Dedifferentiated amniotic fluid mesenchymal stem cell (primary cell): ENCODE data around the gene ZFYVE27.

ENCODE experiments used
- DNase-seq: peaks from one replicate; pipeline ENCODE4 v3.0.0-alpha.2; 2016; ENCODE audit errors: extremely low spot score

The ZFYVE27 gene

DNA sequence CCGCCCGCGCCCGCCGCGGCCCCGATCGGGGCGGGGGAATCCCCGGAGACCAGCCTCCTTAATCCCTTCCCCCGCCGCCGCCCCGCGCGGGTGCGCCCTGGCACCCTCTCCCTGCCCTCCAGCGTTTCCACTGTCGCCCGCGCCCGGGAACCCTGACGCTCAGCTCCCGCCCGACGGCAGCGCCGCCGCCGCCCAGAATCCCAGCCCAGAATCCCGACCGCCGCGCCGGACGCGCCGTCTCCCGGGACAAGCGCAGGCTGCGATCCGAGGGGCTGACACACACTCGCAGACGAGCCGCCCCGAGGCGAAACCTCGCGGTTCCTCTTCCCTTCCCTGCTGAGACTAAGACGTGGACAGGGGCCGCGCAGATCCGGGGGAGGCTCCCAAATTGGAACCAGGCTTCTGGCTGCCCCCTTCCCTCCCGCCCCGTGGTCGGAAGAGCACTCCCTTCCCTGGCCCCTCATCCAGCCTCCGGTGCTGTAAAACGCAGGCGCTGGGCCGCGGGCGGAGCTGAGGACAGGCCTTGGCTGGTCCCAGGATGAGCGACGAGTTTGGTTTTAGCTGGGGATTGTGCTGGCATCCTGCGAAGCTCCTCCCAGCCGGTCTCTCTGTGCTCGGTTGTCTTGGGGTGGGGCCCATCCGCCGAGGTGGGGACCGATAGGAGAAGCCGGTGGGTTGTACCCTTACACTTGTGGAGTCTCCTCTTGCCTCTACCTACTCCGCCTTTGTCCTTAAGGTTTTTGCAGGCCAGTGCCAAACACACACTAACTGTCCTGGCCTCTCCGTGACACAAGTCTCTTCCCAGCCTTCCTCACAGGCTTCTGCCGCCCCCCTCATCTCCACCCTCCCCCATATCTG, 22.3 kb upstream of the ZFYVE27 start:
- DNase-seq, result peak; percentile 88

DNA sequence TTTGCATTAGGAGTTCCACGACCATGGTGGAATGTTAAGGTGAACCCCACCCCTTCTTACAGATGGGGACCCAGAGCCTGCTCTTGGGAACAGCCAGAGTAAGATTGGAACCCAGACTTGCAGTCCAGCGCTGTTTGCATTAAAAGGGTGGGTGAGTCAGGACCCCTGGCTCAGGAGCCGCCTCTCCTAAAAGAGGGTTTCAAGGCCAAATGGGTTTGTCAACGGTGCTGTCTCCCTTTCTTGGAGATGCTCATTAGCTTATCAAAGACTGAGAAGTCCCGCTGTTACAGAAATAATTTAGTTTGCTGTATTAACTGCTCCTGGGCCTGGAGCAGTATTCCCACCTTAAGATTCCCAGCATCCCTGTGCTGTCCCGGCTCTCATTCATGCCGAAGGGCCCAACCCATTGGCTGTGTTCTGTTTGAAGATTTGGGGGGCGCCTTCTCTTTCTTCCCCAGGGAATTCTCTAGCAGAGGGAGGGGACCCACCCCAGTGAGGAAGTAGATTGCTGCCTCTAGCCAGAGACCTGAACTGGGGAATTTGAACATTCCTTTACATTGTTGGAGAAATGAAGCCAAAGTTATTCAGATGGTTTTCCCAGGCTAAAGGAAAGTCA, 21.6 kb upstream of the ZFYVE27 start:
- DNase-seq, result no peak

DNA sequence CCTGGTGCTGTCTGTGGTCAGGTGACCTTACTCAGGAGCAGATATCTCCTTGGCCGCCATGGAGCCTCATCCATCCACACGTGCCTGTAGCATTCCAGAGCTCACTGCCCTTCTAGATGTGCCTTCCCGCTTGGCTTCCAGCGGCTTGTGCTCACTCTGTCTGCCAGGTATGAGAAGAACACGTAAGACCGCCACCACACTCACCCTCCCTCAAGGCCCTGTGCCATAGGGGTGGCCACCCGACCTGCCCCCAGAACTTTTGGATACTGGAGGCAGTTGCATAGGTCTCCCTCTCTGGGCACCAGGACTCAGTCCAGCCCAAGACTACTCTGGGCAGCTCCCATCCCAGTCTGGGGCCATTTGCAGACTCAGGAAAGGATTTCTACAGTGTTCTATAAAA, 19.3 kb upstream of the ZFYVE27 start:
- DNase-seq, result no peak

DNA sequence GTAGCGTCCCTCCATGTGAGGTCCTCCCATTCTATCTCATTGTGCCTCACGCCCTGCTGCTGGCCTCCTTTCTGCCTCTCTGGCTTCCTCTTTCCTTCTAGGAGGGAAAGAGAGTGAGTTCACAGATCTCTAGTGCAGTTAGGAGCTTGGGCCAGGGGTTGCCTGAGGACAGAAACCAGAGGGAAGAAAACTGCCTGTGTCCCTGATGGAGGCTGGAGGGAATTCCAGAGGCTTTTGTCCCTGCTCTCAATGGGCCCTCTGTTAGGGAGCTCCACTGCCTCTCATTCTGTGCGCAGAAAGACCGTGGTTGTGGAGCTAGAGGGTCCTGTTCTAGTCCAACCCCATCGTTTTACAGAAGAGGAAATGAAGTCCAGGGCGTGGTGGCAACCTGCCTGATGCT, 18.8 kb upstream of the ZFYVE27 start:
- DNase-seq, result no peak

DNA sequence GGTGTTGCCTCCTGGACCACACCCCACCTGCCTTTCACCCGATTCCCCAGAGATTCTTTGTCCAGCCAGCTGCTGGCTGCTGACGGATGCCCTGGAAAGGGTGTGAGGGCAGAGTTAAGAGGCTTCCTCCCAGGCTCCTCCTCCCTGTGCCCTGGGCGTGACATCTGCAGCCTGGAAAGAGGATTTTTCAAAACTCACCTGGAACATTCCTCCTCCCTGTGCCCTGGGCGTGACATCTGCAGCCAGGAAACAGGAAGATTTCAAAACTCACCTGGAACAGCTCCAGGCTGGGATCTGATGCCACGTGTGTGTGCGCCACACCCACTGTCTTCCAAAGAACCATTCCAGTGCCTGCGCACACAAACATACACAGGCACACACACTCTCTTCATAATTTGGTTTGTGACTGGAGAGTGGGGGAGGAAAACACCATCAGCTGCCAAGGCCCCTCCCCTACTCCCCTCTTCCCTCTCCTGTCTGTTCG, 18.2 kb upstream of the ZFYVE27 start:
- no peak for DNase-seq

DNA sequence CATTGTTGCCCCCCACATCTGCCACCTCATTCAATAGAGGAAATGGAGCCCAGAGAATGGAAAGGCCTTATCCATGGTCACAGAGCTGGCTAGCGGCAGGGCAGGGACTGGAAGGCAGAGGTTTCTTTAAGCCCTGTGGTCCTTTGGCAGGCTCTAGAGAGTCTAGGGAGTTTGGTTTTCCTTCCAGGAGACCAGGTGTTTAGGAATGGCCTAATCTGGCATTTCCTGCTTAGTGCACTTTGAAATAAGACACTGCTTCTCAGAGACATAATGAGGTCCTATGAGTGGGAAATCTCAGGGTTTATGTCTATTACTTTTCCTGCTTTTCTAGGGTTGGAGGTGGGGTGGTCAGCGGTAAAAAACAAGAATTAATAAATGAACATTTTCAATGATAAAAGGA, 17.3 kb upstream of the ZFYVE27 start:
- DNase-seq, result no peak

DNA sequence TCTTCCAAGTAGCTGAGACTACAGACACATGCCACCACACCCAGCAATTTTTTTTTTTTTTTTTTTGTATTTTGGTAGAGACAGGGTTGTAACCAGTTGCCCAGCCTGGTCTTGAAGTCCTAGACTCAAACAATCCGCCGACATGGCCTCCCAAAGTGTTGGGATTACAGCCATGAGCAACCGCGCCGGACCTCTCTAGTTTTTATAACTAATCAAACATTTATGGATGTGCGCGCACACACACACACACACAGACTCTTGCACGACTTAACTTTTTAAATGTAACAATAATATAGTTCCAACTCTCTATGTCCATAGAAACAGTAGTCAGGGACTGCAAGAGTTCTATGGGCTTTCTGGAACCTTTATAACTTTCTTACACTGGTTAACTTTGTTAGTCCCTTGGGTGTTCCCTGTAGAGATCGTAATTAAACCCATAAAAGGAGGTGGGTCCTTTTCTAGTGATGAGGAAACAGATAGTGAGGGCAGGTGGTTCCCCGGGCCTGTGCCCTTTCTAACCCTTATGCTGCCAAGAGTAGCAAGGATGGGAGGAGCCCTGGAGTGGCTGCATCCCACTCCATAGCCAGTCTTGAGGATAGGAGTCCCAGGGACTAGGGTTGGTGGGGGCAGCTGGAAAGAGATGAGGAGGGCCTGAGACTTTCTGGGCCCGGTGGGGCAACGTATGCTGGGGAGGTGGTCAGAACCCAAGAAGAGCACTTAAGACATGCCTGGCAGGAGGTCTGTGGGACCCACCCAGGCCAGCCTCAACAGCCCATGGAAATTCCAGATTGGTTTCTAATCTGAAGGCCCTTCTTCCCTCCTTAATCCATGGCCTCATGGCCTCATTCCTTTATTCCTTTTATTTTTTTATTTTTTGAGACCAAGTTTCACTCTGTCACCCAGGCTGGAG, 14.8 kb upstream of the ZFYVE27 start:
- no peak for DNase-seq

DNA sequence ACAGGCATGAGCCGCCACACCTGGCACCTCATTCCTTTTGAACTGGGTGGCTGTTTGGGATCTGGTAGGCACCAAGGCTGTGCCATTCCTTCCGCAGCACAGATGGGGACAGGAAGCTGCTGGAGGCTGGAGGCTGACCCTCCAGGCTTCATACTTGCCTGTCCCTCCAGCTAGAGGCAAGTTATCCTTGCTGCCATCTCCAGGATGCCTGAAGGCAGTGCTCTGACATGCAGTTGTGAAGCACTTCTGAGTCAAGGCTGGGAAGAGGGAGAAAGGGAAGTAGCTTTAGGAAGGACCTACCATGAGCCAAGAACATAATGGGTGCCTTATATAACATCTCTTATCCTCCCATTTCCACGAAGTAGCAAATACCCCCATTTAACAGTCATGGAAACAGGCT, 13.9 kb upstream of the ZFYVE27 start:
- no peak for DNase-seq

DNA sequence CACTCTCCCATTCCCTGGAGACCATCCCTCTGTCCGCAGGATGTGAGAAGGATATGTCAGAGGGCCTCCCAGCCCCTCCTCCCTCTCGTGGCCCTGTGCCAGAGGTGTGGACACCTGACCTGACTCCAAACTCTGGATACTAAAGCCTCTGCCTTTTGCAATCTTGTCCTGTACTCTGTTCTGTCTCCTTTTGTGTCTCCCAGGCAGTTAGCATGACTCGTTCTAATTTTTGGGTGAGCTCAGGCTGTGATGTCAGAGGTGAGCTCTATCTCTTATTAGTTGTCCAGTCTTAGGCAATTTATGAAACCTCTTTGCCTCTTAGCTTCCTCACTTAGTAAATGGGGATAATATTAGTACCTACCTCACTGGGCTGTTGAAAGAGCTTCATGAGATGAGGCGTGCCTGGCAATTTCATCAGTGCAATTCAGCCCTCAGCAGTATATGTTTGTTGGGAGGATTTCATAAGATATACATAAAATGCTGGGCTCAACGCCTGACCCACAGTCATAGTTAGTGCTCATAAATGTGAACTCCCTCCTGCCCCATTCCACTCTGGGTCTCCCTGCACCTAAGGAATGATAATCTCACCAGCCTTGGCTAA, 12.5 kb upstream of the ZFYVE27 start:
- DNase-seq, result no peak

DNA sequence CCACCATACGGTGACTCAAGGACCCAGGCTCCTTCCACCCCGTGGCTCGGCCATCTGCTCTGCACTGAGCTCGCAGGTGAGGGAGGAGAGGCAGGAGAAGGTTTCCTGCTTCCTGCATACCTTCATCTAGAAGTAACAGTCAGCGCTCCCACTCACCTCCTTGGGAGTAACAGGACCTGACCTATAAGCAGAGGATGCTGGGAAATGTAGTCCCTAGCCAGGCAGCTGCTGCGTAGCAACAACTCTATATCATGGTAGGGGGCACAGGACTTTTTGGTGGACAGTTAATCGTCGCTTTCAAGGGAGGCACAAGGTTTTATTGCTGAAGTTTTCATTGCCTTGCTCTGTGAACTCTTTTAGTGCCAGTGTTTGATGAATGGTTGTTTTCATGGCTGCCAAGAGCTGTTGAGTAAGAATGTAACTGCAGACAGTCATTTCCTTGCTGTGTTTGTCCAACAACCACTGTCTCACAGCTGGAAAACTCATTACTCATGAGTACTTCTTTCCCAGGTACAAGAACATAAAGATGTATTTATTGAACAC, 10.2 kb upstream of the ZFYVE27 start:
- DNase-seq, result no peak

DNA sequence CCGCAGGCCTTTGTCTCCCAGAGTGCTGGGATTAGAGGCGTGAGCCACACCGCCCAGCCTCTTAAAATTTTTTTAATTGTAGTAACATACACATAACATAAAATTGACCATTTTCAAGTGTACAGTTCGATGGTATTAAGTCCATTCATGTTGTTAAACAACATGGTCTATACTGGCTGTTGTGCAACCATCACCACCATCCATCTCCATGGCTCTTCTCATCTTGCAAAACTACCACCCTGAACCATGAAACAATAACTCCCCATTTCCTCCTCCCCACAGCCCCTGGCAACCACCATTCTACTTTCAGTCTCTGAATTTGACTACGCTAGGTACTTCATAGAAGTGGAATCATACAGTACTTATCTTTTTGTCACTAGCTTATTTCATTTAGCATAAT, 7.9 kb upstream of the ZFYVE27 start:
- DNase-seq, result no peak

DNA sequence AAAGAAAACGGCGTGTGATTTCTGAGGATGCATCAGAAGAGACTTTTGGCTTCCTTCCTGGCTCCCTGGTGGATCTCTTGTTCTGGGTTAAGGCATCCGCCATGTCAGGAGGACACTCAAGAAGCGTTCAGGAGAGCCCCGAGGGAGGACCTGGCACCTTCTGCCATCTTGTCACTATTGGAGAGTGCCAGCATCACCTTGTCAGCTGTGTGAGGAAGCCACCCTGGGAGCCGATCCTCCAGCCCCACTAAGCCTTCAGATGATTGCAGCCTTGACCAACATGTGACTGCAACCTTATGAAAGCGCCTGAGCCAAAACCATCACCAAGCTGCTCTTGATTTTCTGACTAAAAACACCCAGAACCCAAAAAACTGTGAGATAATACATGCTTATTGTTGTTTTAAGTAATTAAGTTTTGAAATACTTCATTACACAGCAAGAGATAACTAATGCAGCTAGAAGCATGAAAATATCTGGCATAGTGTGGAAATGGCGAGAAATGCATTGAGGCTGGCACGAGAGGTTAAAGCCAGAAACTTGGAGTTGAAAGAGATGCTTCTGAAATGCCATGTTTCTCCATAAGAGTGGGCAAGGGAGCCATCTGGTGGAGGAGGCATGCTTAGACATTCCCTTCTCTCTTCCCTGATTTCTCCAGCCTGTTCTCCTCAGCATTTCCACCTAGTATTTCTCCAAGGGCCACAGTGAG, 5.4 kb upstream of the ZFYVE27 start:
- peak; percentile 75 for DNase-seq

DNA sequence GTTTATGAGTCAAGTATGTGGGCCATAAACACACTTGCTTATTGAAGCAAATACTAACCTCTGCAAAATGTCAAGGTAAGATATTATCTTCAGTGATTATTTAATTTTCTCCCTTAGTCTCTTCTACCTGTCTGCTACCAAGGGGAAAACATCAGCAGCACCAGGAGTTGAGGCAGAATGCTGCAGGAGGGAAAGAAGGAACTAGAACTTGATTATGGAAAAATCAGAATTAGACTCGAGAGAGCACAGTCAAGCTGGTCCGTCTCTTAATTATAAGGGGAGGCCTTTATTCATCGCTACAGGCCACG, 4.9 kb upstream of the ZFYVE27 start:
- no peak for DNase-seq

DNA sequence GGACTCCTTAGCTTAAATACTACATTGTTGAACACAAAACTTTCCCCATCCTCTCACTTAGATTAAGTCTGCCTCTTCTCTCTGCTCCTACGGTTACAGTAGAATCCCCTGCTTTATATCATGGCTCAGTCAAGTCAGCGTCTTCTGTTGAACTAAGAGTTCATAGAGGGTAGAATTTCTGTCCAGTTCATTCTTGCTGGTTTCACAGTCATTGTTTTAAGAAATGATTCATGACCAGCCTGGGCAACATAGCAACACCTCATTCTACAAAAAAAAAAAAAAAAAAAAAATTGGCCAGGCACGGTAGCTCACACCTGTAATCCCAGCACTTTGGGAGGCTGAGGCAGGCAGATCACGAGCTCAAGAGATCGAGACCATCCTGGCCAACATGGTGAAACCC, 3.7 kb upstream of the ZFYVE27 start:
- DNase-seq, result no peak

DNA sequence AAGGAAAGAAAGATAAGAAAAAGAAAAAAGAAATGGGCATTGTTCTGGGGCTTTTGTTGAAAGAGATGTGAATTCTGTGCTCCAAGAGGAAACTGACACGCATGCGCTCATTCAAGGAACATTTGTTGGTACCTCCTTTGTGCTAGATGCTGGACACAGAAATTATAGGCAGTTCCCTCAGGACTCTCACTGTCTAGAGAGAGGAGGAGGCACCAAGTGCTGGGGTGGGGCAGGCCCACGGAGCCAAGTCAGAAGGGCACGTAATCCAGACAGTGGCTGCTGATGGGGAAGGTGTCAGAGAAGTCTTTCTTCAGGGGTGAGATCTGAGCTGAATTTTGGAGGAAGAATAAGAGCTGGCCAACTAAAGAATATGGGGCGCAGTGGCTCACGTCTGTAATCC, 2.9 kb upstream of the ZFYVE27 start:
- no peak for DNase-seq

DNA sequence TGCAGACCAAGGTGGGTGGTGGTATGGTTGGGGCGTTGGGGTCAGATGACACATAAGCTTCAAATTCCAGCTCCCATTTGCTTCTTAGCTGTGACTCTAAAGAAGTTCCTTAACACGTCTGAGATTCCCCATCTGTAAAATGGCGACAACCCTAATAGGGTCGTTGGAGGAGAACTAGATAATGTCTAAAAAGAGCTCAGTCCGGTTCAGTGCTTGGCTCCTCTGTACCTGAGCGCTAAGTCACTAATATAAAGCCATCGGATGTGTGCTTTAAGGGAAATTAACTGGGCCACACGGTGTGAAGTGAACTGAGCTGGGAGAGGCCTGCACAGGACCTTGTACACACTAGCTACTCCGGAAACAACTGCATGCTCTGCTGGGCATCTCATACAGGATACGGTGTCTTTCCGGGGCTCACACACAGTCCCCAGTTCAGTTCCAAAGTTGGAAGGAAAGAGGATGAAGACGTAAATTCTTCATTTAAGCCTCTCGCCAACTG, 476 bp upstream of the ZFYVE27 start:
- no peak for DNase-seq

DNA sequence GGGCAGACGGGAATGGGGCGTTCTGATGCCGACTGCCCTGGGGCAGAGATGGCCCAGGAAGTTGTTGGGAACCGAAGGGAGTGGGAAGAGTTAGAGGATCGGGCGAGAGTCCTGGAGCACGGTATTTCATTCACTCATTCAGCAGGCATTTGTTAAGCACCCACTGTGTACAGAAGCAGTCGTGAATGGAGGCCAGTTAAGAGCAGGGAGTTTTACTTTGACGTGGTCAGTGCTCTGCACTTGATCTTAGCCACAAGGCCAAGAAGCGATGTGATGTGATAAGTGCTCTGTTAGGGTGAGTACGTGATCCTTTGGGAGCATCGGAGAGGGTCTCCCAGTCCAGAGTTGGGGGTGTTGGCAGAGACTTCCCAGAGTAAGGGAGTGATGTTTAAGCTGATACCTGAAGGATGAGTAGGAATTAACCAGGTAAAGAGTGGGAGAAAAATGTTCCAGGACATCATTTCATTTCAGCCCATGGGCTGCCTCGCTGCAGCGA, 890 bp downstream of the ZFYVE27 start:
- DNase-seq, result no peak

DNA sequence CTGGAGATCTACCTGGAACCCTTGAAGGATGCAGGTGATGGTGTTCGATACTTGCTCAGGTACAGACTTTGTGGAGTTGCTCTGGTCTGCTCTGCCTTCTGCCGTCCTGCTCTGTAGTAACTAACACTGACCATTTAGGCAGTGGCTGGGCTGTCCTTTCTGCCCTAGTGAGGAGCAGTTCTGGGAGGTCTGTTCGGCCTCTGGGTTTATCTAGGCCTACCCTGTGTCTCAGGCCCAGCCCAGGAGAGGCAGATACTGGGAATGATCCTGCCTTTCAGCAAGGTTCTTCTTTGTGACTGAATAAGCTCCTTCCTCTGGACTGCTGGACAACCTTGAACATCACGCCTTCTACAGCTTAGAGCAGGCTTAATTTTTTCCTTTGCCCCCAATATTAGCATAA, 1.7 kb downstream of the ZFYVE27 start:
- DNase-seq, result no peak

DNA sequence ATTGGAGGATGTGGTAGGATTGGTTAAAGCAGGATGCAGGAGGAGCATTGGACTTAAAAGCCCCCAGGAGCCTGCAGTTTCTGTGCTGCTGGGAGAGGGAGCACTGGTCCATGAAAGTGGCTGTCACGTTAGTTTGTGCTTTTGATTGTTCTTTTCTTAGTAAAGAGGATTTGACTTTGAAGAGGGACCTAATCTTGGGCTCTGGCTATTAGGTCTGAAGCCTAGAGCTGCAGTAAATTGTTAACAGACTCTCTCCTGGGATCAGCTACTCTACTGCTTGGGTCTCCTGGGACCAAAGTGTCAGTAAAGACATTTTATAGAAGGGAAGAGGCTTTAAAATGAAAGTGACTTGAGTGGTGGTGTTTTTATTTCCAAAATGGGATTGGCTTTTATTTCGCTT, 3.7 kb downstream of the ZFYVE27 start:
- DNase-seq, result no peak

DNA sequence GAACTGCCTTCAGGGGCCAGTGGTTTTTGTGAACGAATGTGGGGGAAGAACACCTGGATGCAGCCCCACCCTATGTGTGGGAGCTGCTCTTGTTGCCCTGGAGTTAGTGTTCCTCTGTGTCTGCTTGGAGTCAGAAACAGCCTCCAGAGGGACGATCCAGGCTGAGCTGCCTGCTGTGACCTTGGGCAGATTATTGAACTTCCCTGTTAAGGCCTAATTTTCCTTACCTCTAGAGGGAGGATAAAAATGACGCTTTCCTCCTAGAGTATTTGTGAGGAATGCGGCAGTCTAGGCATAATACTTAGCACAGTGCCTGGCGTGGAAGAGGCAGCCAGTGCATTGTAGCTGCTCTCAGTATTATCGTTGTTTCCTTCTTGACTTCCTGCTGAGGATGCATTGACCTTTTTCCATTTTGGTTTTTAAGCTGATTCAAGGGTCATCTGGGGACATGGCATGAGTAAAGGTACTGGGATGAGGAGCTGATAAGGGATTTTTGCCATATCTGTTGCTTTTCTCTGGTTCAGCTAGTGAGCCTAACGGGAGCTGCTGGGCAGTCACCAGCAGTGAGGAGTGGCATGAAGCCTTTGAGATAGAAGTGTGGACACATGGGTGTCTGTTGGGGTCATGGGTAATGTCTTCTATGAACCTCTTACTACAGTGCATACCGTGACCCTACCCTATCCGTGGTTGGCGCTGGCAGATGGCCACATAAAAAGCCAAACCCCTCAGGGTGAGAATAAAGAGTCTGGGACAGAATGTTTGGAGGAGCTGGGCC, 6.4 kb downstream of the ZFYVE27 start:
- no peak for DNase-seq
